Transverse colon (tissue), 4 donors: Measurements from ENCODE around the gene SCN9A.

Experiments used
- CTCF ChIP-seq, 5 experiments: fragments of 200-600 bp in 3 of 5; fragments of 450-650 bp in 2 of 5; sonication (generic) in 3 of 5; IDR thresholded peaks; 1 replicate in 2 of 5; 2 replicates in 3 of 5; pipeline ENCODE4 v1.5.1; 2016 to 2017; ENCODE audit warnings: antibody characterized with exemption in 5 of 5, inconsistent platforms in 3 of 5, mild to moderate bottlenecking in 2 of 5, moderate library complexity in 1 of 5
- EP300 ChIP-seq: sonication (generic); formaldehyde crosslinking; IDR thresholded peaks from one replicate; pipeline ENCODE4 v1.6.1; 2017; ENCODE audit warnings: antibody characterized with exemption, low read depth
- POLR2A ChIP-seq: fragments of 450-650 bp; IDR thresholded peaks from one replicate; pipeline ENCODE4 v1.6.1; 2016; ENCODE audit warnings: antibody characterized with exemption, mild to moderate bottlenecking, moderate library complexity
- POLR2AphosphoS5 ChIP-seq, 3 donors: sonication (generic); formaldehyde crosslinking; IDR thresholded peaks; one replicate each; pipeline ENCODE4 v1.6.1; 2016; ENCODE audit warnings: antibody characterized with exemption in 3 of 3

- TF ChIP-seq CTCF (IDR thresholded peaks at IDR 0.05) (no peak), EP300 (no peak), POLR2A (no peak), POLR2AphosphoS5 (IDR thresholded peaks at IDR 0.05) (no peak)
Measured at GRCh38 chr2:166147883-166148282, 227.9 kb downstream of the SCN9A start.
